K562 (cell line): ENCODE results near the gene RARA. TPM values are rescaled to one million over a fixed set of nuclear protein-coding genes. Genes with fewer than 3 reads are reported as not detected.
A peak's percentile ranks its signal among the peaks of the same experiment; 100 is the strongest.

Experiments used
- CEBPB ChIP-seq: fragments of 450-650 bp; IDR thresholded peaks from 2 replicates; pipeline ENCODE4 v1.6.1; 2016; ENCODE audit warnings: missing genetic modification characterization, missing compliant biosample characterization
- DMBX1 ChIP-seq: fragments of 250-450 bp; sonication (Bioruptor Pico); IDR thresholded peaks from 2 replicates; pipeline ENCODE4 v1.8.0; 2022; ENCODE audit warnings: inconsistent platforms, mild to moderate bottlenecking, moderate library complexity, borderline replicate concordance
- ELF2 ChIP-seq: fragments of 250-450 bp; sonication (Bioruptor Pico); IDR thresholded peaks from 2 replicates; pipeline ENCODE4 v1.5.0; 2021; ENCODE audit warnings: mild to moderate bottlenecking
- RBM14 ChIP-seq: fragments of 200-400 bp; formaldehyde crosslinking; IDR thresholded peaks from 2 replicates; pipeline ENCODE4 v1.6.1; 2018; ENCODE audit warnings: low read depth, mild to moderate bottlenecking, low read length, moderate library complexity, borderline replicate concordance; ENCODE audit not compliant: insufficient read depth
- RCOR1 ChIP-seq, 2 experiments: IDR thresholded peaks; 2 replicates each; pipeline ENCODE4 v1.6.1; 2012; ENCODE audit warnings: low read depth in 2 of 2, low read length in 2 of 2, borderline replicate concordance in 1 of 2, improper control_type of control experiment in 1 of 2
- SAFB2 ChIP-seq: fragments of 200-400 bp; formaldehyde crosslinking; IDR thresholded peaks from 2 replicates; pipeline ENCODE4 v1.6.1; 2018; ENCODE audit warnings: borderline replicate concordance, low read length, low read depth, moderate library complexity; ENCODE audit not compliant: severe bottlenecking
- TAF1 ChIP-seq: IDR thresholded peaks from 2 replicates; pipeline ENCODE4 v1.6.1; 2011; ENCODE audit warnings: mild to moderate bottlenecking, low read length, moderate library complexity; ENCODE audit not compliant: insufficient read depth, control insufficient read depth, severe bottlenecking; ENCODE audit errors: extremely low read depth
- ZNF347 ChIP-seq: fragments of 450-650 bp; formaldehyde crosslinking; IDR thresholded peaks from 2 replicates; pipeline ENCODE4 v1.4.0; 2020; ENCODE audit warnings: low read depth, mild to moderate bottlenecking, moderate library complexity
- polyA plus RNA-seq, 8 experiments: library from polyadenylated mRNA; depleted of rRNA in 4 of 8; stranded (reverse) in 5 of 8; unstranded in 3 of 8; fragments of >200 nt; fragmentation: Nextera tagmentation in 2 of 8; fragmentation: Illumina TruSeq in 1 of 8; extraction: Ambion mirVana in 2 of 8; extraction: Trizol in 1 of 8; gene quantifications; 2 replicates each; pipeline versions ENCODE4 v1.2.1 to v1.2.3, GENCODE V29; 2011 to 2014; ENCODE audit warnings: inconsistent platforms in 1 of 8, missing spikeins in 1 of 8
- total RNA-seq, 7 experiments: library from RNA; depleted of rRNA in 6 of 7; stranded (reverse); fragments of >200 nt in 6 of 7; fragmentation: Illumina TruSeq in 2 of 7; extraction: Trizol in 2 of 7; gene quantifications; 2 replicates each; pipeline versions ENCODE4 v1.2.1 to v1.2.3, GENCODE V29; 2011 to 2021; ENCODE audit warnings: low replicate concordance in 1 of 7
- TF ChIP-seq, protein P1 (sequence below): fragments of 450-650 bp; IDR thresholded peaks from 2 replicates; pipeline ENCODE4 v1.6.1; 2018; ENCODE audit warnings: mild to moderate bottlenecking, low read depth; ENCODE audit not compliant: partially characterized antibody
- TF ChIP-seq, protein P2 (sequence below): fragments of 450-650 bp; formaldehyde crosslinking; IDR thresholded peaks from 2 replicates; pipeline ENCODE4 v1.4.0; 2020; ENCODE audit warnings: mild to moderate bottlenecking, moderate library complexity
- TF ChIP-seq, protein P3 (sequence below): sonication (generic); formaldehyde crosslinking; IDR thresholded peaks from 2 replicates; pipeline ENCODE4 v1.8.0; 2022; ENCODE audit warnings: mild to moderate bottlenecking, missing genetic modification reagents
- TF ChIP-seq, protein P4 (sequence below), 2 experiments: fragments of 150-350 bp in 1 of 2; IDR thresholded peaks; 2 replicates each; pipeline ENCODE4 v1.6.1; 2012 to 2016; ENCODE audit warnings: low read depth in 2 of 2, low read length in 2 of 2, mild to moderate bottlenecking in 1 of 2, moderate library complexity in 1 of 2

The RARA gene
- total and polyA plus RNA-seq, 9 of the 15 experiments (the other 6 are each of a cell fraction or from before 2014, with no cell fraction given): 0.10 to 28.0 (median 7.9) TPM

DNA sequence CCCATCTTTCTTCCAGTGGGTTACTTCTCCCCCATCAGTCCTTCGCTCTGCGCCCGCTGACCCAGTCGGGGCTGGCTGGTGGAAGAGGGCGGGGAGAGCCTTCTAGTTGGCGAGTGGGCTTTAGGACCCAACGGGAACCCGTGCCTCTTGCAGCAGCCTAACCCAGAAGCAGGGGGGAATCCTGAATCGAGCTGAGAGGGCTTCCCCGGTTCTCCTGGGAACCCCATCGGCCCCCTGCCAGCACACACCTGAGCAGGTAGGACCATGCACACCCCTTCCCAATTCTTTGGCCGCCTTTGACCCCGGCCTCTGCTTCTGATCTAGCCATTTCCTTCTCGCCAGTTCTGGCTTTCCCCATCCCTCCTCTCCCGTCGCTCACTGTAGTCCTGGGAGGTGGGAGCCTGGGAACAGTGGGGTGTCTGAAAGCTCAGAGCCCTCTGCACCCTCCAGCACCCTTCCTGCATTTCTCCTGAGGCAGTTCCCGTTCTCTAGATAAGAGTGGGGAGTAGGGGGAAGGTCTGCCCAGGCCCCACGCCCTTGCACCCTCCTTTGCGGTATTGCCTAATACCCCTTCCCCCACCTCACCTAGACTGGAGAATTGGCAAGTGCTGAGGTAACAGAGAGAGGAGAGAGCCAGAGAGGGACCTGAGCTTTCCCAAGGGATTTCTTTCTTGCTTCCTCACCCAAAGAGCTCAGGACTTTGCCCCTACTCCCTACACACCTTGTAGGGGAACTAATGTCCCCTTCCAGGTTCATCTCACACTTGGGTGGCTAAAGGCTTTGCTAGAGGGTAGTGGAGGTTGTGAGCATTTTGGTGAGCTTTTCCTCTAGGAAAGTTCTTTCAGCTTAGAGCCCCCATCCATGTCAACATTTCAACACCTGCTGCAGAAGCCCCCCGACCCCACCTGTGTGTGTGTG, at the start of gene RARA (continued):
- TF ChIP-seq CEBPB (tag) (peak; percentile 96), RCOR1 (IDR thresholded peaks at IDR 0.05; ENCODE audit: borderline replicate concordance in 1 of 2, low read depth in 2 of 2, low read length in 2 of 2) (no peak; a peak in 1 of 4 replicates), DMBX1 (CRISPR knock-in tag) (no peak), TAF1 (no peak), ELF2 (CRISPR knock-in tag) (0 out of 2 replicates have a peak, but pooled peaks have one; percentile 70), ZNF347 (CRISPR knock-in tag) (no peak), SAFB2 (no peak), RBM14 (no peak)
- TF ChIP-seq, protein P1, sequence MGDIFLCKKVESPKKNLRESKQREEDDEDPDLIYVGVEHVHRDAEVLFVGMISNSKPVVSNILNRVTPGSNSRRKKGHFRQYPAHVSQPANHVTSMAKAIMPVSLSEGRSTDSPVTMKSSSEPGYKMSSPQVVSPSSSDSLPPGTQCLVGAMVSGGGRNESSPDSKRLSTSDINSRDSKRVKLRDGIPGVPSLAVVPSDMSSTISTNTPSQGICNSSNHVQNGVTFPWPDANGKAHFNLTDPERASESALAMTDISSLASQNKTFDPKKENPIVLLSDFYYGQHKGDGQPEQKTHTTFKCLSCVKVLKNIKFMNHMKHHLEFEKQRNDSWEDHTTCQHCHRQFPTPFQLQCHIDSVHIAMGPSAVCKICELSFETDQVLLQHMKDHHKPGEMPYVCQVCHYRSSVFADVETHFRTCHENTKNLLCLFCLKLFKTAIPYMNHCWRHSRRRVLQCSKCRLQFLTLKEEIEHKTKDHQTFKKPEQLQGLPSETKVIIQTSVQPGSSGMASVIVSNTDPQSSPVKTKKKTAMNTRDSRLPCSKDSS: no peak
- TF ChIP-seq, protein P2, sequence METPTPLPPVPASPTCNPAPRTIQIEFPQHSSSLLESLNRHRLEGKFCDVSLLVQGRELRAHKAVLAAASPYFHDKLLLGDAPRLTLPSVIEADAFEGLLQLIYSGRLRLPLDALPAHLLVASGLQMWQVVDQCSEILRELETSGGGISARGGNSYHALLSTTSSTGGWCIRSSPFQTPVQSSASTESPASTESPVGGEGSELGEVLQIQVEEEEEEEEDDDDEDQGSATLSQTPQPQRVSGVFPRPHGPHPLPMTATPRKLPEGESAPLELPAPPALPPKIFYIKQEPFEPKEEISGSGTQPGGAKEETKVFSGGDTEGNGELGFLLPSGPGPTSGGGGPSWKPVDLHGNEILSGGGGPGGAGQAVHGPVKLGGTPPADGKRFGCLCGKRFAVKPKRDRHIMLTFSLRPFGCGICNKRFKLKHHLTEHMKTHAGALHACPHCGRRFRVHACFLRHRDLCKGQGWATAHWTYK (CRISPR knock-in tag): no peak
- TF ChIP-seq, protein P3, sequence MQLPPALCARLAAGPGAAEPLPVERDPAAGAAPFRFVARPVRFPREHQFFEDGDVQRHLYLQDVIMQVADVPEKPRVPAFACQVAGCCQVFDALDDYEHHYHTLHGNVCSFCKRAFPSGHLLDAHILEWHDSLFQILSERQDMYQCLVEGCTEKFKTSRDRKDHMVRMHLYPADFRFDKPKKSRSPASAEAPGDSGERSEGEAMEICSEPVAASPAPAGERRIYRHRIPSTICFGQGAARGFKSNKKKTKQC (CRISPR knock-in tag): no peak
- TF ChIP-seq, protein P4, sequence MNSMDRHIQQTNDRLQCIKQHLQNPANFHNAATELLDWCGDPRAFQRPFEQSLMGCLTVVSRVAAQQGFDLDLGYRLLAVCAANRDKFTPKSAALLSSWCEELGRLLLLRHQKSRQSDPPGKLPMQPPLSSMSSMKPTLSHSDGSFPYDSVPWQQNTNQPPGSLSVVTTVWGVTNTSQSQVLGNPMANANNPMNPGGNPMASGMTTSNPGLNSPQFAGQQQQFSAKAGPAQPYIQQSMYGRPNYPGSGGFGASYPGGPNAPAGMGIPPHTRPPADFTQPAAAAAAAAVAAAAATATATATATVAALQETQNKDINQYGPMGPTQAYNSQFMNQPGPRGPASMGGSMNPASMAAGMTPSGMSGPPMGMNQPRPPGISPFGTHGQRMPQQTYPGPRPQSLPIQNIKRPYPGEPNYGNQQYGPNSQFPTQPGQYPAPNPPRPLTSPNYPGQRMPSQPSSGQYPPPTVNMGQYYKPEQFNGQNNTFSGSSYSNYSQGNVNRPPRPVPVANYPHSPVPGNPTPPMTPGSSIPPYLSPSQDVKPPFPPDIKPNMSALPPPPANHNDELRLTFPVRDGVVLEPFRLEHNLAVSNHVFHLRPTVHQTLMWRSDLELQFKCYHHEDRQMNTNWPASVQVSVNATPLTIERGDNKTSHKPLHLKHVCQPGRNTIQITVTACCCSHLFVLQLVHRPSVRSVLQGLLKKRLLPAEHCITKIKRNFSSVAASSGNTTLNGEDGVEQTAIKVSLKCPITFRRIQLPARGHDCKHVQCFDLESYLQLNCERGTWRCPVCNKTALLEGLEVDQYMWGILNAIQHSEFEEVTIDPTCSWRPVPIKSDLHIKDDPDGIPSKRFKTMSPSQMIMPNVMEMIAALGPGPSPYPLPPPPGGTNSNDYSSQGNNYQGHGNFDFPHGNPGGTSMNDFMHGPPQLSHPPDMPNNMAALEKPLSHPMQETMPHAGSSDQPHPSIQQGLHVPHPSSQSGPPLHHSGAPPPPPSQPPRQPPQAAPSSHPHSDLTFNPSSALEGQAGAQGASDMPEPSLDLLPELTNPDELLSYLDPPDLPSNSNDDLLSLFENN (IDR thresholded peaks at IDR 0.05; ENCODE audit: low read depth in 2 of 2, low read length in 2 of 2): no peak
